Activated B cell treated with CpG ODN at 0.5 μM for 24 hours (primary cell): ENCODE data around the gene NUDT4. TPM values are rescaled to one million over a fixed set of nuclear protein-coding genes. Genes with fewer than 3 reads are reported as not detected.

Experiments
- ATAC-seq: fragments of 200-7000 bp; cut with Tn5 transposase; one replicate; pipeline ENCODE4 v1.10.0; 2021; ENCODE audit warnings: low read depth, mild to moderate bottlenecking, moderate library complexity
- CTCF ChIA-PET: fragments of 350-600 bp; sonication (Branson Sonifier 250); formaldehyde crosslinking; loops from one replicate; lab custom pipeline; 2021; ENCODE audit warnings: antibody characterized with exemption; lab: Charles Lee
- POLR2A ChIA-PET: fragments of 350-600 bp; sonication (Branson Sonifier 250); formaldehyde crosslinking; loops from one replicate; lab custom pipeline; 2021; ENCODE audit warnings: antibody characterized with exemption; lab: Charles Lee
- DNase-seq: peaks from one replicate; pipeline ENCODE4 v3.0.0; 2022
- H3K27ac Mint-ChIP-seq: one replicate; pipeline ENCODE4 v1.8.0; 2020; ENCODE audit warnings: mixed read lengths
- H3K27me3 Mint-ChIP-seq: one replicate; pipeline ENCODE4 v1.8.0; 2021; ENCODE audit warnings: mixed read lengths
- H3K36me3 Mint-ChIP-seq: one replicate; pipeline ENCODE4 v1.8.0; 2021; ENCODE audit warnings: low read depth, mixed read lengths
- H3K4me1 Mint-ChIP-seq: one replicate; pipeline ENCODE4 v1.8.0; 2021; ENCODE audit warnings: mixed read lengths
- H3K4me3 Mint-ChIP-seq: one replicate; pipeline ENCODE4 v1.8.0; 2020; ENCODE audit warnings: mild to moderate bottlenecking, mixed read lengths
- H3K9me3 Mint-ChIP-seq: one replicate; pipeline ENCODE4 v1.8.0; 2020; ENCODE audit warnings: mixed read lengths
- CTCF ChIP-seq: fragments of 200-600 bp; IDR thresholded peaks from one replicate; pipeline ENCODE4 v1.8.0; 2022; ENCODE audit warnings: antibody characterized with exemption, mild to moderate bottlenecking
- intact Hi-C: fragments of 100-400 bp; cut with micrococcal nuclease; formaldehyde crosslinking; loops from one replicate; pipeline ENCODE4 v1.15.1; 2024
- total RNA-seq: library from RNA; stranded (reverse); gene quantifications from 2 replicates; pipeline ENCODE4 v1.2.3, GENCODE V29; 2022

NUDT4 gene
- total RNA-seq, 1 donor from 2014 or later: 47.3 TPM

GRCh38 chr12:93368766-93369165 is 9.0 kb upstream of the NUDT4 start:
- Mint-ChIP-seq H3K27me3 (peaks cover 6% of the 10 kb centered on the region), H3K27ac (no peak overlapping the region), H3K4me3 (no peak overlapping the region), H3K36me3 (no peaks in the 10 kb centered on the region), H3K9me3 (no peaks in the 10 kb centered on the region), H3K4me1 (peaks cover 7% of the 10 kb centered on the region)
- no peak for DNase-seq
- no peak for ATAC-seq
- TF ChIP-seq CTCF: no peak
- POLR2A ChIA-PET: no interaction called here
- intact Hi-C loops: no loop called here
- CTCF ChIA-PET: no interaction called here

DNA sequence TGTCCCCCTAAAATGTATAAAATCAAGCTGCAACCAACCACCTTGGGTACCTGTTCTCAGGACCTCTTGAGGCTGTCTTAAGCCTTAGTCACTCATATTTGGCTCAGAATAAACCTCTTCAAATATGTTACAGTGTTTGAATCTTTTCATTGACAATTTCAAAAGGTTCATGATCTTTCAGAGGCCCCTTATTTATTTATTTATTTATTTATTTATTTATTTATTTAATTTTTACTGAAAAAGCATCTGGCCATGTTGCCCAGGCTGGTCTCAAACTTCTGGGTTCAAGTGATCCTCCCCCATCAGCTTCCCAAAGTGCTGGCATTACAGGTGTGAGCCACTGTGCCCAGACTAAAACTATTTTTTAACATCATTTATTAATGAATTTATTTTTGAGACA is 8.2 kb upstream of the NUDT4 start:
- H3K4me3 Mint-ChIP-seq: no peak overlapping the region
- ChIA-PET CTCF (no interaction called here), POLR2A (no interaction called here)
- no peaks in the 10 kb centered on the region for H3K9me3 Mint-ChIP-seq
- peaks cover under 1% of the 10 kb centered on the region for H3K4me1 Mint-ChIP-seq
- DNase-seq: no peak
- intact Hi-C loops: no loop called here
- H3K36me3 Mint-ChIP-seq: no peaks in the 10 kb centered on the region
- peaks cover 6% of the 10 kb centered on the region for H3K27me3 Mint-ChIP-seq
- H3K27ac Mint-ChIP-seq: no peak overlapping the region
- no peak for TF ChIP-seq CTCF
- no peak for ATAC-seq

DNA sequence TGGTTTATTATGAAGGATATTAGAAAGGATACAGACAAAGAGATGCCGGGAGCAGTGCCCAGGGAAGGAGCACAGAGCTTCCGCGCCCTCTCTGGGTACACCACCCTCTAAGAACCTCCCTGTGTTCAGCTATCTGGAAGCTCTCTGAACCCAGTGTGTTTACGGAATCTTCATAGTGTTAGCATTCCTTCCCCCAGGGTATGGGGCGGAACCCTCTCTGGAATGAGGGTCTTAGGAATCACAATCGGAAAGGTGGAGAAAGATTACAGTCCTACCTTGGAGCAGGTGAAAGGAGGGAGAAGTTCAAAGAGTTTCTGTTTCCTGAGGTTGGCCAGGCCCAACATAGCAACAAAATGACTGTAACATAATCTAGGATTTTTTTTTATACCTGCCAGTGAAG is 6.8 kb upstream of the NUDT4 start:
- DNase-seq: no peak
- POLR2A ChIA-PET: no interaction called here
- Mint-ChIP-seq H3K27ac (no peak overlapping the region), H3K9me3 (no peaks in the 10 kb centered on the region), H3K4me1 (no peaks in the 10 kb centered on the region), H3K4me3 (no peak overlapping the region), H3K27me3 (peaks cover 6% of the 10 kb centered on the region), H3K36me3 (no peaks in the 10 kb centered on the region)
- no peak for ATAC-seq
- TF ChIP-seq CTCF: no peak
- intact Hi-C loops: no loop called here
- CTCF ChIA-PET: no interaction called here

DNA sequence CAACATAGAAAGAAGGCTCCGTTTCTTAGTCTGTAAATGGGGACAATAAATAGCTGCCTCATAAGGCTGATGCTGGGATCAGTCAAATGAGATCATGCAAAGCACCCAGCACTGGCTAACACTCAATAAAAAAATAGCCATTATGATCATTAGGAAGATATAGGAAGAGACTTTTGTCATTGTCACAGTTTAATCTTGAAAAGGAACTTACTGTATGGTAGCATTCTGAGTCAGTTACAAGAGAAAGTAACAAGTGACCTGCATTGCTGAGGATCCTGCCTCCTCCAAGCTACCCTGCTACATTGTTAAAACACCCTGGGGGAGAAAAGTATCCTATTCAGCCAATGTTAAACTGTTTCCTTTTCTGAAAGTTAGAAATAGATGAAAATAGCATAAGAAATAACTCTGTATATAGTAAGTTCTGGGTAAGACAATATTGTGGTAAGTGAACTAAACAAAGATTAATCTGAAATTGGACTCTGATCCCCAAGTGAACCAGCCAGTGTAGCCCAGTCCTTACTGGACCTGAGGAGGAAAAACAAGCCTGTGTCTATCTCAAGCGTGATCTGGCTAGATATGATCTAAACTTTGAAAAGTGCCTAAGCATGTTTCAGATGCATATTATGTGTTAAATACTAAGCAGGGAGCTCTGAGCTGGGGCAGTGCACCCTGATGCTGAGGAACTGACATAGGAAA is 3.6 kb upstream of the NUDT4 start:
- POLR2A ChIA-PET: interaction anchor here (1.2 kb wide), 1 partner anchor 13 kb away, joined by 5 read pairs; no protein-coding TSS in a partner anchor
- no peak for ATAC-seq
- peaks cover 4% of the 10 kb centered on the region for H3K4me1 Mint-ChIP-seq
- DNase-seq: no peak
- no peaks in the 10 kb centered on the region for H3K9me3 Mint-ChIP-seq
- CTCF ChIA-PET: no interaction called here
- H3K36me3 Mint-ChIP-seq: peaks cover 6% of the 10 kb centered on the region
- H3K27ac Mint-ChIP-seq: no peak overlapping the region
- TF ChIP-seq CTCF: no peak
- intact Hi-C loops: no loop called here
- peaks cover 6% of the 10 kb centered on the region for H3K27me3 Mint-ChIP-seq
- H3K4me3 Mint-ChIP-seq: no peak overlapping the region

DNA sequence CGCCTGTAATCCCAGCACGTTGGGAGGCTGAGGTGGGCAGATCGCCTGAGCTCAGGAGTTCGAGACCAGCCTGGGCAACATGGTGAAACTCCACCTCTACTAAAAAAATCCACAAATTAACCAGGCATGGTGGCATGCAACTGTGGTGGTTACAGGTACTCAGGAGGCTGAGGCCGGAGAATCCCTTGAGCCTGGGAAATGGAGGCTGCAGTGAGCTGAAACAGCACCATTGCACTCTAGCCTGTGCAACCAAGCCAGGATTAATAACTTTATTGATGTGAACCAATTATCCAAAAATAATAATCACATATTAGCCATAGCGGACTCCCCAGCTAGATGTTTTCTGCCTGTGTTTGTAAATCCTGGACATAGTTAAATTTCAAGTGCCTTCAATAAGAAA is 1.8 kb upstream of the NUDT4 start:
- no peak overlapping the region for H3K4me3 Mint-ChIP-seq
- H3K9me3 Mint-ChIP-seq: no peaks in the 10 kb centered on the region
- intact Hi-C loops: loop anchor here (2.0 to 5.0 kb wide), 3 partner anchors 194 to 301 kb away; partner anchors contain the start of genes CRADD and SOCS2
- DNase-seq (no peak), ATAC-seq (no peak)
- peaks cover 3% of the 10 kb centered on the region for H3K27me3 Mint-ChIP-seq
- TF ChIP-seq CTCF: no peak
- ChIA-PET POLR2A (no interaction called here), CTCF (no interaction called here)
- peaks cover 6% of the 10 kb centered on the region for H3K36me3 Mint-ChIP-seq
- peaks cover 22% of the 10 kb centered on the region for H3K4me1 Mint-ChIP-seq
- H3K27ac Mint-ChIP-seq: no peak overlapping the region
